ENCODE data around the gene MDK. TPM values are rescaled to one million over a fixed set of nuclear protein-coding genes. Genes with fewer than 3 reads are reported as not detected.
A peak's percentile ranks its signal among the peaks of the same experiment; 100 is the strongest.

MDK gene
- total and polyA plus RNA-seq, 2 of the 4 experiments (the other 2 are of a cell fraction), result 25.8 to 377 TPM

DNA sequence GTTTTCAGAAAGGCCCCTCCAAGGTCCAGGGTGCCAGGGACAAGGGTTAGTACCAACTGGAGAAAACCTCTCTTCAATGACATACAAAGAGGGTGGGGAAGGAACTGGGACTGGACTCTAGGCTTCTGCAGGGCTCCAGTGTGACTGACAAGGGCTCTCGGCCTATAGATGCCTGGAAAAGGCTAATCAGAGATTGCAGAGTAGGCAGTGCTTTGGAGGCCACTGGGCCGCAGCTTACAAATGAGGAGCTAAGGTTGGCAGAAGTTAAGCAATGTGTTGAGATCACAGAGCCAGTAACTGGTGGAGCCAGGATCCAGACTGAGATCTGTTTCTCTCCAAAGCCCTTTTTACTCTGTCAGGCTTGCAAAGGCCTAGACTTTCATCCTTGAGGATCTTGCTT, 41.7 kb upstream of the MDK start:
- peaks cover 8% of the 10 kb centered on the region for H3K4me1 ChIP-seq (ENCODE audit: control insufficient read depth, insufficient read depth, low read length)
- peak; percentile 44; the same call in 1 of the 2 replicates for ATAC-seq (ENCODE audit: low read depth)
- in situ Hi-C loops (cut with MboI; ENCODE audit: low sequenced_read_pairs) (no loop called here), intact Hi-C loops (cut with micrococcal nuclease) (no loop called here), dilution Hi-C loops (cut with HindIII; ENCODE audit: low sequenced_read_pairs, unreplicated experiment) (no loop called here)
- no peak overlapping the region for H3K9ac ChIP-seq (ENCODE audit: low read depth, low read length)
- WGBS, 2 experiments (ENCODE audit: extremely low coverage in 2 of 2, insufficient read length in 1 of 2), result no CpG with 5 or more reads among the region's 2 CpGs
- H3K9me1 ChIP-seq (ENCODE audit: insufficient read depth, low read length), result peaks cover 3% of the 10 kb centered on the region
- H3K27me3 ChIP-seq (ENCODE audit: control insufficient read depth, insufficient read depth, low read length), result peaks cover 13% of the 10 kb centered on the region; the same call in 1 of the 2 replicates
- no peak overlapping the region for H3K4me2 ChIP-seq (ENCODE audit: low read depth, low read length)
- H4K5ac ChIP-seq (ENCODE audit: low read depth, low read length), result no peak overlapping the region
- H3K56ac ChIP-seq (ENCODE audit: extremely low read depth, insufficient read depth, low read length), result no peak overlapping the region
- H4K20me1 ChIP-seq (ENCODE audit: insufficient read depth, low read length), result no peaks in the 10 kb centered on the region
- no peak overlapping the region for H4K91ac ChIP-seq (ENCODE audit: insufficient read depth, low read depth, low read length)
- H3K23ac ChIP-seq (ENCODE audit: low read depth, low read length), result no peak overlapping the region
- H3K18ac ChIP-seq (ENCODE audit: low read depth, low read length), result no peak overlapping the region
- H3K79me1 ChIP-seq (ENCODE audit: low read depth in 1 of 2, low read length in 2 of 2), result no peaks in the 10 kb centered on the region
- no peaks in the 10 kb centered on the region for H3K9me3 ChIP-seq (ENCODE audit: control insufficient read depth, insufficient read depth, low read length)
- no peak overlapping the region for H2AK5ac ChIP-seq (ENCODE audit: low read depth, low read length)
- no peak overlapping the region for H3K14ac ChIP-seq (replicated peaks; ENCODE audit: low read depth, low read length)
- DNase-seq, result no peak
- no TSS peak for BruUV-seq (replicated peaks)
- H2AK9ac ChIP-seq (replicated peaks; ENCODE audit: low read depth, low read length, poor library complexity), result no peak overlapping the region
- peak overlapping the region; percentile 32 for H2AFZ ChIP-seq (replicated peaks; ENCODE audit: low read length, poor library complexity)
- TF ChIP-seq POLR2A (IDR thresholded peaks at IDR 0.05; ENCODE audit: low read depth, low read length) (no peak), MAFK (IDR thresholded peaks at IDR 0.05; ENCODE audit: low read depth, low read length) (no peak), MAZ (IDR thresholded peaks at IDR 0.05; ENCODE audit: borderline replicate concordance, low read depth, low read length) (no peak), CEBPB (IDR thresholded peaks at IDR 0.05; ENCODE audit: low read depth, low read length) (0 out of 2 replicates have a peak, but pooled peaks have one; percentile 12)
- H4K8ac ChIP-seq (ENCODE audit: low read depth in 2 of 2, low read length in 2 of 2), result no peak overlapping the region
- H3K4ac ChIP-seq (ENCODE audit: low read depth, low read length), result no peak overlapping the region
- H3K4me3 ChIP-seq (ENCODE audit: insufficient read depth, low read depth, low read length), result no peak overlapping the region
- no peak overlapping the region for H2BK15ac ChIP-seq (ENCODE audit: low read depth, low read length)
- H2BK120ac ChIP-seq (ENCODE audit: low read depth, low read length), result no peak overlapping the region
- H3K27ac ChIP-seq (ENCODE audit: insufficient read depth, low read length), result no peak overlapping the region
- H3K36me3 ChIP-seq (ENCODE audit: control insufficient read depth, insufficient read depth, low read length), result no peaks in the 10 kb centered on the region
- ChIA-PET POLR2A (ENCODE audit: unreplicated experiment) (no interaction called here), CTCF (no interaction called here)
- H2BK5ac ChIP-seq (ENCODE audit: low read depth, low read length, poor library complexity, severe bottlenecking), result no peak overlapping the region
- no peak overlapping the region for H2BK20ac ChIP-seq (ENCODE audit: low read depth, low read length)

Measured in IMR-90 (cell line).